Vagina (tissue), 2 donors: Measurements from ENCODE around the gene OTUD4.

Experiments used
- POLR2A ChIP-seq, 2 donors: fragments of 450-650 bp; IDR thresholded peaks; one replicate each; pipeline ENCODE4 v1.6.1; 2017; ENCODE audit warnings: antibody characterized with exemption in 2 of 2, mild to moderate bottlenecking in 2 of 2, moderate library complexity in 2 of 2
- POLR2AphosphoS5 ChIP-seq, 2 donors: sonication (generic); formaldehyde crosslinking; IDR thresholded peaks; one replicate each; pipeline ENCODE4 v1.9.0; 2017; ENCODE audit warnings: antibody characterized with exemption in 2 of 2, mild to moderate bottlenecking in 2 of 2, low read depth in 1 of 2; ENCODE audit not compliant: insufficient read depth in 1 of 2
- TF ChIP-seq, protein P1 (sequence below), 3 experiments: fragments of 450-650 bp in 2 of 3; fragments of 200-600 bp in 1 of 3; sonication (generic) in 1 of 3; IDR thresholded peaks; one replicate each; pipeline ENCODE4 v1.5.1; 2017 to 2019; ENCODE audit warnings: antibody characterized with exemption in 3 of 3, mild to moderate bottlenecking in 2 of 3, moderate library complexity in 2 of 3

GRCh38 chr4:145153181-145153903 is 27.0 kb downstream of the OTUD4 start:
- TF ChIP-seq, protein P1, sequence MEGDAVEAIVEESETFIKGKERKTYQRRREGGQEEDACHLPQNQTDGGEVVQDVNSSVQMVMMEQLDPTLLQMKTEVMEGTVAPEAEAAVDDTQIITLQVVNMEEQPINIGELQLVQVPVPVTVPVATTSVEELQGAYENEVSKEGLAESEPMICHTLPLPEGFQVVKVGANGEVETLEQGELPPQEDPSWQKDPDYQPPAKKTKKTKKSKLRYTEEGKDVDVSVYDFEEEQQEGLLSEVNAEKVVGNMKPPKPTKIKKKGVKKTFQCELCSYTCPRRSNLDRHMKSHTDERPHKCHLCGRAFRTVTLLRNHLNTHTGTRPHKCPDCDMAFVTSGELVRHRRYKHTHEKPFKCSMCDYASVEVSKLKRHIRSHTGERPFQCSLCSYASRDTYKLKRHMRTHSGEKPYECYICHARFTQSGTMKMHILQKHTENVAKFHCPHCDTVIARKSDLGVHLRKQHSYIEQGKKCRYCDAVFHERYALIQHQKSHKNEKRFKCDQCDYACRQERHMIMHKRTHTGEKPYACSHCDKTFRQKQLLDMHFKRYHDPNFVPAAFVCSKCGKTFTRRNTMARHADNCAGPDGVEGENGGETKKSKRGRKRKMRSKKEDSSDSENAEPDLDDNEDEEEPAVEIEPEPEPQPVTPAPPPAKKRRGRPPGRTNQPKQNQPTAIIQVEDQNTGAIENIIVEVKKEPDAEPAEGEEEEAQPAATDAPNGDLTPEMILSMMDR (IDR thresholded peaks at IDR 0.05) = no peak
- TF ChIP-seq POLR2A (IDR thresholded peaks at IDR 0.05) (no peak), POLR2AphosphoS5 (IDR thresholded peaks at IDR 0.05; ENCODE audit: insufficient read depth in 1 of 2, low read depth in 1 of 2) (no peak)
